Pancreas (tissue), 10 donors: ENCODE data around the gene CFB. TPM values are rescaled to one million over a fixed set of nuclear protein-coding genes. Genes with fewer than 3 reads are reported as not detected.

Experiments
- ATAC-seq, 4 donors: fragments of 200-7000 bp; cut with Tn5 transposase; one replicate each; pipeline versions ENCODE4 v1.8.0 to v1.9.1; 2020; ENCODE audit warnings: mild to moderate bottlenecking in 4 of 4, moderate library complexity in 4 of 4
- DNase-seq, 6 donors: peaks; one replicate each; pipeline ENCODE4 v3.0.0-alpha.2; 2020
- FAIRE-seq: peaks from 2 replicates; lab custom pipeline; 2012; peaks lifted over from hg19 to GRCh38; lab: Jason Lieb, UNC
- H3K27ac ChIP-seq, 4 donors: fragments of 200-600 bp; sonication (generic); 1 replicate in 3 of 4; 2 replicates in 1 of 4; pipeline versions ENCODE4 v1.5.0 to v1.8.0; 2020
- H3K27me3 ChIP-seq, 4 donors: fragments of 200-600 bp; one replicate each; pipeline ENCODE4 v1.8.0; 2021
- H3K36me3 ChIP-seq, 3 donors: fragments of 200-600 bp; sonication (generic) in 1 of 3; one replicate each; pipeline versions ENCODE4 v1.5.0 to v1.8.0; 2020 to 2021
- H3K4me1 ChIP-seq, 3 donors: fragments of 200-600 bp; one replicate each; pipeline ENCODE4 v1.8.0; 2021
- H3K4me3 ChIP-seq, 4 donors: fragments of 200-600 bp; sonication (generic) in 2 of 4; one replicate each; pipeline versions ENCODE4 v1.5.0 to v1.8.0; 2020 to 2021
- H3K9me3 ChIP-seq, 4 donors: fragments of 200-600 bp; one replicate each; pipeline ENCODE4 v1.8.0; 2021
- WGBS, 2 donors: extraction: QIAGEN DNeasy Blood & Tissue Kit; methylation state at CpG; one replicate each; pipeline ENCODE4 v1.1.7; 2013; 5-methylcytosine and 5-hydroxymethylcytosine counted together
- intact Hi-C, 3 donors: fragments of 100-400 bp; cut with DNase I; formaldehyde crosslinking; loops; one replicate each; pipeline versions ENCODE4 v1.11.1 to v1.14.2; 2022
- polyA plus RNA-seq, 2 donors: library from polyadenylated mRNA; stranded (reverse); fragments of 200-250 nt; gene quantifications; one replicate each; pipeline ENCODE4 v1.2.3, GENCODE V29; 2013
- total RNA-seq, 6 donors: library from RNA; stranded (reverse); fragmentation: NEBNext Ultra II Directional in 4 of 6; extraction: Animal tissue kit (Norgen Biotek cat#: 25700) in 4 of 6; gene quantifications; one replicate each; pipeline versions ENCODE4 v1.2.1 to v1.2.4, GENCODE V29; 2021 to 2023
- TF ChIP-seq, protein P1 (sequence below), 4 donors: fragments of 200-600 bp; sonication (generic) in 3 of 4; IDR thresholded peaks; one replicate each; pipeline versions ENCODE4 v1.5.0 to v1.8.0; 2021; ENCODE audit warnings: antibody characterized with exemption in 4 of 4
- donor health status: healthy with polysubstance abuse.
- donor health status: DM: no; HTN: no; CAD: no; lungs with moderate emphysema.
- donor health status: DM: no; HTN: no; CAD: no.
- donor health status: control.
- donor health status: control.
- donor health status: Bipolar disorder and iron deficiency.
- donor health status: DM: yes; HTN: yes; CAD: no.
- donor health status: DM: no; HTN: no; CAD: no.
- donor health status: DM: no; HTN: no; CAD: no.
- donor health status: DM: yes; HTN: yes; CAD: no.

CFB gene
- total and polyA plus RNA-seq, 8 donors, result 23.4 to 330 (median 86.8) TPM

DNA sequence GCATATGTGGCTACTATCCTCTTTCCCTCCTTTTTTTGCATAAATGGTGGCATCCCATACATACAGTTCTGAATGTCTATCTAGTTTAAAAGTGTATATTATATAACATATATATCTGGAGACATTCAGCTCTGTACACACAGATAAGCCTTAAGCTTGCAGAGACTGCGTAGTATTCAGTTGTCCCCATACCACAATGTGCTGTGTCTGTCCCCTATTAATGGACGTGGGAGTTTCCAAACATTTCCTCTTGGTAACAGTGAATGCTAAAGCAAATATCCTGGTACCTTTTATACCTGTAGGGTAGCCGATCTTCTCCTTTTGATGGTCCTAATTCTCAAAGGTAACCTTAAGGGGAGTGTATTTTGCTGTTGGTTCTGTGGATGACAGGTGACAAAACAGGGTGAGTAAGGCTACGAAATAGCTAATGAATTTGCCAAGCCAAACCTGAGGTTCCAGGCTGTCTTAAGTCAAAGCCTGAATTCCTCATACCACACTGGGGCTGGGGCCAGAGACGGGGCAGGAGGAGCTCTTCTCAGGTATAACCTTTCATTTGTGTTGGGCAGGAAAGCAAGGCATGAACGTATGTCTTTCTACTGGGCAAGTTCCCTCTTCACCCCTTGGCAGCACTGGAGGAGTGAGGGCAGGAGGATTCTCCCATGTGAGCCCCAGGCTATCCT, 26.1 kb upstream of the CFB start:
- Histone ChIP-seq H3K27me3 (no peaks in the 10 kb centered on the region), H3K27ac (no peak overlapping the region), H3K36me3 (no peaks in the 10 kb centered on the region), H3K9me3 (no peaks in the 10 kb centered on the region), H3K4me1 (no peaks in the 10 kb centered on the region), H3K4me3 (no peak overlapping the region)
- 74 to 75% methylated on average over 6 of the region's 6 CpGs for WGBS, 2 donors
- intact Hi-C loops, result no loop called here
- TF ChIP-seq, protein P1, sequence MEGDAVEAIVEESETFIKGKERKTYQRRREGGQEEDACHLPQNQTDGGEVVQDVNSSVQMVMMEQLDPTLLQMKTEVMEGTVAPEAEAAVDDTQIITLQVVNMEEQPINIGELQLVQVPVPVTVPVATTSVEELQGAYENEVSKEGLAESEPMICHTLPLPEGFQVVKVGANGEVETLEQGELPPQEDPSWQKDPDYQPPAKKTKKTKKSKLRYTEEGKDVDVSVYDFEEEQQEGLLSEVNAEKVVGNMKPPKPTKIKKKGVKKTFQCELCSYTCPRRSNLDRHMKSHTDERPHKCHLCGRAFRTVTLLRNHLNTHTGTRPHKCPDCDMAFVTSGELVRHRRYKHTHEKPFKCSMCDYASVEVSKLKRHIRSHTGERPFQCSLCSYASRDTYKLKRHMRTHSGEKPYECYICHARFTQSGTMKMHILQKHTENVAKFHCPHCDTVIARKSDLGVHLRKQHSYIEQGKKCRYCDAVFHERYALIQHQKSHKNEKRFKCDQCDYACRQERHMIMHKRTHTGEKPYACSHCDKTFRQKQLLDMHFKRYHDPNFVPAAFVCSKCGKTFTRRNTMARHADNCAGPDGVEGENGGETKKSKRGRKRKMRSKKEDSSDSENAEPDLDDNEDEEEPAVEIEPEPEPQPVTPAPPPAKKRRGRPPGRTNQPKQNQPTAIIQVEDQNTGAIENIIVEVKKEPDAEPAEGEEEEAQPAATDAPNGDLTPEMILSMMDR (IDR thresholded peaks at IDR 0.05), result no peak
- DNase-seq, result no peak
- ATAC-seq, result no peak
- no peak for FAIRE-seq

DNA sequence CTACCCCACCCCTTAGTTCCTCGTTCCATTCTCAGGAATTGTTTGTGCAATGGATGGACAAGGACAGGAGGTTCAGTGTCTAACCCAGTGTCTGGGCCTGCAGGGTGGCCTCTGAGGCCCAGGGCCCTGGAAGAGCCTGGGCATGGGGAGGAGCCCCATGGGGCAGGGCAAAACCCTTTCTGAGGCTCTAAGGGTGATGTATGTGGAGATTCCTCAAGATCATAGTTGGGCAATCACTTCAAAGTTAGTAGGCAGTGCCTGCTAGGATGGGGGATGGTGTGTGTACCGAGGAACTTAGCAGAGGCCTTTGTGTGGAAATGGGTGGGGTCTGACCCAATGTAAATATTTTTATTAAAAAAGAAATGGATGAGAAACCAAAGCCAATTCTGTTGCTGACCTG, 25.1 kb upstream of the CFB start:
- ATAC-seq (peak in 1 of 4 donors; percentile 30), DNase-seq (no peak), FAIRE-seq (no peak)
- Histone ChIP-seq H3K27ac (no peak overlapping the region), H3K36me3 (no peaks in the 10 kb centered on the region), H3K4me1 (no peaks in the 10 kb centered on the region), H3K4me3 (no peak overlapping the region), H3K9me3 (no peaks in the 10 kb centered on the region), H3K27me3 (no peaks in the 10 kb centered on the region)
- intact Hi-C loops, result no loop called here
- TF ChIP-seq, protein P1 (IDR thresholded peaks at IDR 0.05), result no peak
- WGBS, 2 donors, result 67 to 80% methylated on average over 2 of the region's 2 CpGs

DNA sequence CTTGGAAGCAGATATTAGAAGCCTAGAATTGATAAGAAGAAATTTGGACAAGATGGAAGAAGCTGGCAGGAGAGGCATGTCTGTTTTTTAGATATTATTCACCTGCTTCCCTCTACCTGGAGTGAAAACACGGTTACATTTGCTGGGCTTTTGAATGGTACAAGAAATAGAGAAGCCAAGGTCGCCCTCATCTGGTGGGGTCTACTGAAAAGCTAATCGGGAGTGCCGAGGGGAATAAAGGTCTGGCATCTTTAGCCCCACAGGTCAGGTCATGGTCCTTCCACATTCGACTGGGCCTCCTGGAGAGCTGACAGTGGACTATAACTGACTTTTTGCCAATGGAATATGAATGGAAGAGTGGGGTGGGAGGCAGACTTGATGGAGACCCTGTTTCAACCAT, 23.0 kb upstream of the CFB start:
- Histone ChIP-seq H3K9me3 (no peaks in the 10 kb centered on the region), H3K4me1 (no peaks in the 10 kb centered on the region), H3K27me3 (no peaks in the 10 kb centered on the region), H3K4me3 (no peak overlapping the region), H3K36me3 (no peaks in the 10 kb centered on the region), H3K27ac (no peak overlapping the region)
- WGBS, 2 donors, result 8 to 14% methylated on average over 5 of the region's 5 CpGs
- FAIRE-seq (no peak), ATAC-seq (peak in 1 of 4 donors; percentile 73), DNase-seq (no peak)
- intact Hi-C loops, result no loop called here
- TF ChIP-seq, protein P1 (IDR thresholded peaks at IDR 0.05), result no peak

DNA sequence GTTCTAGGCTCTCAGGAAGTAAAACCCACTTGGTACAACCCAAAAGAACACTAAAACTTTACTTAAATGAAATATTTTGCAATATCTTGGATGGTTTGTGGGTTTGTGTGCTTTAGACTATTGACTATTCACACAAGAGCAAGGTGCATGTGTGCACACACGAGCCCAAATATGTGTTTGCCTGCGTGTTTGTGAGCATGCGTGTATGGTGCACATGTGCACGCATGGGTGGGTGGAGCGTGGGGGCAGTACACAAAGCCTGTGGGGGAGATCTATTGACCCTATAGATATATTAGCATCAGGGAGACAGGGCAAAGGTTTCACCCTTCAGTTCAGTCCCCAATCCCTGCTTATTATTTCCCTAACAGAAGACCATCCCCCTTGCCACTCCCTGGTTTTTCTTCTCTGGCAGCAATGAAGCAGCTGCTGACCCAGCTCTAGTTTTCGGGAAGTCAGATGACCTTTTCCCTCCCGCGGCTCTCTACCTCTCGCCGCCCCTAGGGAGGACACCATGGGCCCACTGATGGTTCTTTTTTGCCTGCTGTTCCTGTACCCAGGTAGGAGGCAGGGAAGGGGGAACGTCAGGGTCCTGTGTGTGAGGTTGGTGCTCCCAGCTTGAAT, 18.5 kb upstream of the CFB start, which contains the start of gene C2:
Gene C2, plus strand, starts transcription at position 476 of the 621 bp plus-strand sequence. Its CDS starts 36 bp downstream, at position 512.
- H3K27me3 ChIP-seq, result no peaks in the 10 kb centered on the region
- WGBS, 2 donors, result 51 to 62% methylated on average over 11 of the region's 11 CpGs
- no peak for FAIRE-seq
- intact Hi-C loops, result no loop called here
- H3K36me3 ChIP-seq, result no peaks in the 10 kb centered on the region
- no peaks in the 10 kb centered on the region for H3K9me3 ChIP-seq
- H3K4me1 ChIP-seq, result no peaks in the 10 kb centered on the region
- H3K4me3 ChIP-seq, result no peak within 1 kb of the TSS
- H3K27ac ChIP-seq, result no peak within 1 kb of the TSS
- TF ChIP-seq, protein P1 (IDR thresholded peaks at IDR 0.05), result no peak
- ATAC-seq, result peak in 2 of 4 donors; percentile 28 to 45
- no peak for DNase-seq
